HT1080 (cell line): Measurements from ENCODE around the gene POLR1A. TPM values are rescaled to one million over a fixed set of nuclear protein-coding genes. Genes with fewer than 3 reads are reported as not detected.

ENCODE experiments used
- DNase-seq: peaks from one replicate; pipeline ENCODE4 v3.0.0-alpha.2; 2015; ENCODE audit warnings: low read depth
- total RNA-seq: library from RNA; depleted of rRNA; stranded (reverse); fragments of >200 nt; shearing (Covaris generic); gene quantifications from 2 replicates; pipeline ENCODE4 v1.2.3, GENCODE V29; 2014

POLR1A gene
- total RNA-seq, 1 experiment from 2014 or later = 19.3 TPM

GRCh38 chr2:86038291-86039081, 67.2 kb downstream of the POLR1A start:
- no peak for DNase-seq

GRCh38 chr2:86037795-86038192, 67.9 kb downstream of the POLR1A start:
- DNase-seq = no peak

- peak; percentile 30 for DNase-seq
Observed at GRCh38 chr2:86037141-86037794, 68.4 kb downstream of the POLR1A start.

GRCh38 chr2:86036669-86037138, 69.0 kb downstream of the POLR1A start:
- DNase-seq = no peak

GRCh38 chr2:86035883-86036668, 69.6 kb downstream of the POLR1A start:
- peak; percentile 78 for DNase-seq

GRCh38 chr2:86035376-86035882, 70.3 kb downstream of the POLR1A start:
- DNase-seq = no peak

- no peak for DNase-seq
Observed at GRCh38 chr2:86033751-86034692, 71.7 kb downstream of the POLR1A start.

- DNase-seq = no peak
Observed at GRCh38 chr2:86032861-86033595, 72.7 kb downstream of the POLR1A start.

GRCh38 chr2:86031606-86032005, 74.1 kb downstream of the POLR1A start:
- DNase-seq = no peak

GRCh38 chr2:86031151-86031550, 74.5 kb downstream of the POLR1A start:
- DNase-seq = no peak

- DNase-seq = no peak
Observed at GRCh38 chr2:86029873-86030272, 75.8 kb downstream of the POLR1A start.

GRCh38 chr2:86028766-86029381, 76.8 kb downstream of the POLR1A start:
- no peak for DNase-seq

- no peak for DNase-seq
Observed at GRCh38 chr2:86027922-86028765, 77.5 kb downstream of the POLR1A start.

- DNase-seq = no peak
Observed at GRCh38 chr2:86027196-86027921, 78.3 kb downstream of the POLR1A start.

- no peak for DNase-seq
Observed at GRCh38 chr2:86026744-86027065, 79.0 kb downstream of the POLR1A start.

- no peak for DNase-seq
Observed at GRCh38 chr2:86025976-86026743, 79.5 kb downstream of the POLR1A start.

GRCh38 chr2:86025229-86025820, 80.4 kb downstream of the POLR1A start:
- no peak for DNase-seq
